Adipocyte (in vitro differentiated cells): Measurements from ENCODE around the gene CNNM3.
"Not testable (repeated sequence)": the region's sequence is repeated elsewhere in the genome, so short reads cannot be mapped to it uniquely, and the experiment has no call there.

Experiments
- DNase-seq: peaks from one replicate; pipeline ENCODE4 v3.0.0-alpha.2; 2015; ENCODE audit warnings: low read depth
- H3K27me3 ChIP-seq: replicated peaks from 2 replicates; pipeline ENCODE4 v1.7.0; 2013; ENCODE audit warnings: mild to moderate bottlenecking, low read length, moderate library complexity; ENCODE audit not compliant: control insufficient read depth, insufficient read depth
- H3K36me3 ChIP-seq: 2 replicates; pipeline ENCODE4 v1.7.0; 2013; ENCODE audit warnings: low read length, mild to moderate bottlenecking, moderate library complexity; ENCODE audit not compliant: control insufficient read depth, insufficient read depth, severe bottlenecking
- H3K4me1 ChIP-seq: 2 replicates; pipeline ENCODE4 v1.7.0; 2013; ENCODE audit warnings: mild to moderate bottlenecking, low read length, moderate library complexity; ENCODE audit not compliant: control insufficient read depth, insufficient read depth
- H3K4me3 ChIP-seq: 2 replicates; pipeline ENCODE4 v1.7.0; 2013; ENCODE audit warnings: mild to moderate bottlenecking, low read length, moderate library complexity
- H3K9ac ChIP-seq: 2 replicates; pipeline ENCODE4 v1.7.0; 2013; ENCODE audit warnings: mild to moderate bottlenecking, low read length, moderate library complexity
- H3K9me3 ChIP-seq: 2 replicates; pipeline ENCODE4 v1.7.0; 2013; ENCODE audit warnings: mild to moderate bottlenecking, low read length, moderate library complexity; ENCODE audit not compliant: control insufficient read depth

Gene CNNM3

GRCh38 chr2:96848264-96848663 lies 32.2 kb downstream of the CNNM3 start:
- Histone ChIP-seq H3K27me3 (no peaks in the 10 kb centered on the region), H3K9me3 (no peaks in the 10 kb centered on the region), H3K4me1 (no peaks in the 10 kb centered on the region), H3K36me3 (peaks cover 36% of the 10 kb centered on the region), H3K4me3 (no peak overlapping the region), H3K9ac (no peak overlapping the region)
- DNase-seq = no peak

- DNase-seq = no peak
- Histone ChIP-seq H3K9me3 (no peaks in the 10 kb centered on the region), H3K4me3 (no peak overlapping the region), H3K9ac (no peak overlapping the region), H3K36me3 (peaks cover 34% of the 10 kb centered on the region), H3K4me1 (peaks cover 14% of the 10 kb centered on the region), H3K27me3 (no peaks in the 10 kb centered on the region)
Observed at GRCh38 chr2:96852667-96853066, 36.6 kb downstream of the CNNM3 start.

- Histone ChIP-seq H3K36me3 (peaks cover 28% of the 10 kb centered on the region), H3K27me3 (no peaks in the 10 kb centered on the region), H3K9ac (no peak overlapping the region), H3K9me3 (no peaks in the 10 kb centered on the region), H3K4me3 (no peak overlapping the region), H3K4me1 (peaks cover 14% of the 10 kb centered on the region)
- DNase-seq = no peak
Observed at GRCh38 chr2:96853321-96853720, 37.3 kb downstream of the CNNM3 start.

GRCh38 chr2:96856776-96857666 lies 41.0 kb downstream of the CNNM3 start:
- H3K36me3 ChIP-seq = peaks cover 34% of the 10 kb centered on the region

GRCh38 chr2:96857667-96858372 lies 41.8 kb downstream of the CNNM3 start, which contains the start of gene ANKRD39:
Gene ANKRD39, minus strand, starts transcription at chr2:96858016. Its CDS starts 29 bp downstream, at chr2:96857987.
- Histone ChIP-seq H3K9ac (peak within 1 kb of the TSS; percentile 88), H3K9me3 (no peaks in the 10 kb centered on the region), H3K4me1 (peaks cover 32% of the 10 kb centered on the region), H3K36me3 (peaks cover 33% of the 10 kb centered on the region), H3K27me3 (no peaks in the 10 kb centered on the region), H3K4me3 (peak within 1 kb of the TSS; percentile 88)
- peak; percentile 99 for DNase-seq

More at GRCh38 chr2:96856776-96857666, 41.0 kb downstream of the CNNM3 start:
- Histone ChIP-seq H3K9ac (peak overlapping the region; percentile 88), H3K9me3 (no peaks in the 10 kb centered on the region), H3K4me1 (peaks cover 27% of the 10 kb centered on the region), H3K27me3 (no peaks in the 10 kb centered on the region), H3K4me3 (peak overlapping the region; percentile 88)
- DNase-seq = peak; percentile 46

GRCh38 chr2:96859099-96859649 lies 43.1 kb downstream of the CNNM3 start:
- Histone ChIP-seq H3K4me3 (no peak overlapping the region), H3K27me3 (no peaks in the 10 kb centered on the region), H3K36me3 (peaks cover 39% of the 10 kb centered on the region), H3K9ac (peak overlapping the region; percentile 86), H3K4me1 (peaks cover 39% of the 10 kb centered on the region), H3K9me3 (no peaks in the 10 kb centered on the region)
- DNase-seq = no peak

GRCh38 chr2:96859681-96860064 lies 43.6 kb downstream of the CNNM3 start:
- Histone ChIP-seq H3K27me3 (no peaks in the 10 kb centered on the region), H3K36me3 (peaks cover 44% of the 10 kb centered on the region), H3K4me3 (no peak overlapping the region), H3K9ac (no peak overlapping the region), H3K4me1 (peaks cover 39% of the 10 kb centered on the region), H3K9me3 (no peaks in the 10 kb centered on the region)
- no peak for DNase-seq

- DNase-seq = no peak
- Histone ChIP-seq H3K9ac (no peak overlapping the region), H3K27me3 (no peaks in the 10 kb centered on the region), H3K4me3 (no peak overlapping the region), H3K36me3 (peaks cover 50% of the 10 kb centered on the region), H3K4me1 (peaks cover 37% of the 10 kb centered on the region), H3K9me3 (no peaks in the 10 kb centered on the region)
Observed at GRCh38 chr2:96860065-96861029, 44.3 kb downstream of the CNNM3 start.

- H3K4me3 ChIP-seq = no peak overlapping the region
- no peaks in the 10 kb centered on the region for H3K9me3 ChIP-seq
- no peak for DNase-seq
- peaks cover 58% of the 10 kb centered on the region for H3K36me3 ChIP-seq
- H3K9ac ChIP-seq = no peak overlapping the region
- H3K4me1 ChIP-seq = peaks cover 37% of the 10 kb centered on the region
- no peaks in the 10 kb centered on the region for H3K27me3 ChIP-seq
Observed at GRCh38 chr2:96861074-96861473, 45.0 kb downstream of the CNNM3 start.

GRCh38 chr2:96863056-96863455 lies 47.0 kb downstream of the CNNM3 start:
- Histone ChIP-seq H3K4me1 (peaks cover 41% of the 10 kb centered on the region), H3K36me3 (peaks cover 69% of the 10 kb centered on the region)
- not testable (repeated sequence) for H3K9me3 ChIP-seq, H3K9ac ChIP-seq, H3K27me3 ChIP-seq, H3K4me3 ChIP-seq, DNase-seq
